Measurements from ENCODE around the gene RNF224.

DNA sequence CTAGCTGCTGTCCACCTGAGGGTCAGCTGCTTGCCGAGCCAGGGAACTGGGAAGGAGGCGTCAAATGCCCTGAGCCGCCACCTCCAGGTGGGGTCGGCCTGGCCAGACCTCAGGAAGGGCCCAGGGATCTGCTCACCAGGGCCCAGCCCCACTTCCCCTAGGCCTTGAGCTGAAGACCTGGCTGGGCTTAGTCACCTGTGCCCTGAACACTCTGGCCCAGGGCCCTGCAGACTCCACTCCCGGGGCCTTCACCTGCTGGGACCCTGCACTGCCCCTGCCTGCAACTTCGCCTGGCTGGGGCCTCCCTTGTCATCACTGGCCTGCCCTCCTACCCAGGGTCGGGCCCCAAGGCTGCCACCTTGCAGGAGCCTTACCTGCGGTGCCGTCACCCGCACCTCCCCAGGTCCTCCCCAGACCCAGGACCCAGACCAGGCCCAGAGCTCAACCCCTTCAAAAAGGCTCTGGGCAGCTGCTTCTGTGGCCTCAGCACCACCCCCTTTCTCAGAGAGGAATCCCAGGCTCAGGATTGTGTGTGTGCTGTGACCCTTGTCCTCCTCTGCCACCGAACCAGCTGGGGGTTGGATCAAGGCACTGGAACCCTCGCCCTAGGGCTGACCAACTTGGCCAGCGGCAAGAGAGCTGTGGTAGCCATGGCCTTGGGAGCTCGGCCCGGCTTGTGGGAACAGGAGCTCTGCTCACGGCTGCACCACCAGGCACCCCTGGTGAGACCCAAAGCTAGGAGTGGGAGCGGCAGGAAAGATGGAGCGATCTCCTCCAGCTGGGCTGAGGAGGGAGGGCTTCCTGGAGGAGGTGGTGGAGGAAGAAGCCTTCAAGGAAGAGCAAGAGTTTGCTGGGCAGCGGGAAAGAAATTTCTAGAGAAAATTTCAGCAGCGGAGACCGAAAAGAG is 26.7 kb downstream of the RNF224 start:
- TF ChIP-seq, protein P1, sequence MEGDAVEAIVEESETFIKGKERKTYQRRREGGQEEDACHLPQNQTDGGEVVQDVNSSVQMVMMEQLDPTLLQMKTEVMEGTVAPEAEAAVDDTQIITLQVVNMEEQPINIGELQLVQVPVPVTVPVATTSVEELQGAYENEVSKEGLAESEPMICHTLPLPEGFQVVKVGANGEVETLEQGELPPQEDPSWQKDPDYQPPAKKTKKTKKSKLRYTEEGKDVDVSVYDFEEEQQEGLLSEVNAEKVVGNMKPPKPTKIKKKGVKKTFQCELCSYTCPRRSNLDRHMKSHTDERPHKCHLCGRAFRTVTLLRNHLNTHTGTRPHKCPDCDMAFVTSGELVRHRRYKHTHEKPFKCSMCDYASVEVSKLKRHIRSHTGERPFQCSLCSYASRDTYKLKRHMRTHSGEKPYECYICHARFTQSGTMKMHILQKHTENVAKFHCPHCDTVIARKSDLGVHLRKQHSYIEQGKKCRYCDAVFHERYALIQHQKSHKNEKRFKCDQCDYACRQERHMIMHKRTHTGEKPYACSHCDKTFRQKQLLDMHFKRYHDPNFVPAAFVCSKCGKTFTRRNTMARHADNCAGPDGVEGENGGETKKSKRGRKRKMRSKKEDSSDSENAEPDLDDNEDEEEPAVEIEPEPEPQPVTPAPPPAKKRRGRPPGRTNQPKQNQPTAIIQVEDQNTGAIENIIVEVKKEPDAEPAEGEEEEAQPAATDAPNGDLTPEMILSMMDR (IDR thresholded peaks at IDR 0.05): no peak
- TF ChIP-seq POLR2A (IDR thresholded peaks at IDR 0.05): no peak

Data from adrenal gland (tissue), 5 donors.